ENCODE results near the gene USP12.
"Not testable (repeated sequence)": the region's sequence is repeated elsewhere in the genome, so short reads cannot be mapped to it uniquely, and the experiment has no call there.

USP12 gene

GRCh38 chr13:27199211-27199610 lies 27.6 kb upstream of the USP12 start:
- ChIA-PET POLR2A (no interaction called here), CTCF (no interaction called here)
- TF ChIP-seq SUZ12 (IDR thresholded peaks at IDR 0.05) (no peak), LEF1 (IDR thresholded peaks at IDR 0.05; ENCODE audit: borderline replicate concordance) (no peak), SP1 (IDR thresholded peaks at IDR 0.05) (no peak), BHLHE40 (IDR thresholded peaks at IDR 0.05; ENCODE audit: borderline replicate concordance) (no peak), FOXK2 (IDR thresholded peaks at IDR 0.05) (no peak)
- DNase-seq (ENCODE audit: extremely low spot score) = no peak

GRCh38 chr13:27194895-27195764 lies 23.5 kb upstream of the USP12 start:
- TF ChIP-seq L3MBTL2 (conservative IDR thresholded peaks at IDR 0.05) (no peak), SUZ12 (IDR thresholded peaks at IDR 0.05) (no peak), ELF4 (IDR thresholded peaks at IDR 0.05) (no peak), CTBP1 (IDR thresholded peaks at IDR 0.05; ENCODE audit: borderline replicate concordance) (no peak), TARDBP (IDR thresholded peaks at IDR 0.05) (no peak), NFRKB (IDR thresholded peaks at IDR 0.05) (no peak), HDGF (IDR thresholded peaks at IDR 0.05; ENCODE audit: borderline replicate concordance) (no peak), LEF1 (IDR thresholded peaks at IDR 0.05; ENCODE audit: borderline replicate concordance) (no peak), PKNOX1 (IDR thresholded peaks at IDR 0.05) (no peak), FOXA1 (IDR thresholded peaks at IDR 0.05) (no peak), FOXM1 (IDR thresholded peaks at IDR 0.05; ENCODE audit: borderline replicate concordance) (no peak), FOXK2 (IDR thresholded peaks at IDR 0.05) (no peak), ZNF384 (IDR thresholded peaks at IDR 0.05) (no peak), ARNT (IDR thresholded peaks at IDR 0.05) (no peak), BHLHE40 (IDR thresholded peaks at IDR 0.05; ENCODE audit: borderline replicate concordance) (no peak), SP1 (IDR thresholded peaks at IDR 0.05) (no peak)
- POLR2A ChIA-PET = interaction anchor here (1.4 to 1.7 kb wide), 2 partner anchors 12 to 22 kb away, joined by 3 to 5 read pairs; no protein-coding TSS in a partner anchor
- CTCF ChIA-PET = interaction anchor here (0.6 kb wide), 2 partner anchors 121 to 285 kb away, joined by 3 read pairs; no protein-coding TSS in a partner anchor
- no peak for DNase-seq (ENCODE audit: extremely low spot score)

- ChIA-PET CTCF (no interaction called here), POLR2A (interaction anchor here (1.4 kb wide), 1 partner anchor 21 kb away, joined by 3 read pairs; no protein-coding TSS in a partner anchor)
- no peak for DNase-seq (ENCODE audit: extremely low spot score)
These were observed 22.6 kb upstream of the USP12 start for GRCh38 chr13:27194209-27194608.

GRCh38 chr13:27193496-27193895 lies 21.9 kb upstream of the USP12 start:
- POLR2A ChIA-PET = no interaction called here
- DNase-seq (ENCODE audit: extremely low spot score) = no peak
- CTCF ChIA-PET = no interaction called here
- TF ChIP-seq PKNOX1 (IDR thresholded peaks at IDR 0.05) = no peak
- no peak for TF ChIP-seq SP1 (IDR thresholded peaks at IDR 0.05)
- TF ChIP-seq FOXK2 (IDR thresholded peaks at IDR 0.05) = no peak
- TF ChIP-seq SUZ12 (IDR thresholded peaks at IDR 0.05) = no peak
- no peak for TF ChIP-seq ZNF384 (IDR thresholded peaks at IDR 0.05)
- TF ChIP-seq ARNT (IDR thresholded peaks at IDR 0.05) = no peak
- no peak for TF ChIP-seq FOXA1 (IDR thresholded peaks at IDR 0.05)
- TF ChIP-seq L3MBTL2 (conservative IDR thresholded peaks at IDR 0.05) = no peak
- no peak for TF ChIP-seq LEF1 (IDR thresholded peaks at IDR 0.05; ENCODE audit: borderline replicate concordance)
- no peak for TF ChIP-seq FOXM1 (IDR thresholded peaks at IDR 0.05; ENCODE audit: borderline replicate concordance)
- no peak for TF ChIP-seq NFRKB (IDR thresholded peaks at IDR 0.05)
- no peak for TF ChIP-seq HDGF (IDR thresholded peaks at IDR 0.05; ENCODE audit: borderline replicate concordance)
- no peak for TF ChIP-seq BHLHE40 (IDR thresholded peaks at IDR 0.05; ENCODE audit: borderline replicate concordance)
- no peak for TF ChIP-seq CTBP1 (IDR thresholded peaks at IDR 0.05; ENCODE audit: borderline replicate concordance)
- no peak for TF ChIP-seq ELF4 (IDR thresholded peaks at IDR 0.05)
- TF ChIP-seq TARDBP (IDR thresholded peaks at IDR 0.05) = no peak

More at GRCh38 chr13:27194209-27194608, 22.6 kb upstream of the USP12 start:
- TF ChIP-seq CTBP1 (IDR thresholded peaks at IDR 0.05; ENCODE audit: borderline replicate concordance) (no peak), NFRKB (IDR thresholded peaks at IDR 0.05) (no peak), ELF4 (IDR thresholded peaks at IDR 0.05) (no peak), BHLHE40 (IDR thresholded peaks at IDR 0.05; ENCODE audit: borderline replicate concordance) (no peak), LEF1 (IDR thresholded peaks at IDR 0.05; ENCODE audit: borderline replicate concordance) (no peak), FOXK2 (IDR thresholded peaks at IDR 0.05) (no peak), FOXM1 (IDR thresholded peaks at IDR 0.05; ENCODE audit: borderline replicate concordance) (no peak), ARNT (IDR thresholded peaks at IDR 0.05) (no peak), HDGF (IDR thresholded peaks at IDR 0.05; ENCODE audit: borderline replicate concordance) (no peak), L3MBTL2 (conservative IDR thresholded peaks at IDR 0.05) (no peak), SP1 (IDR thresholded peaks at IDR 0.05) (no peak), ZNF384 (IDR thresholded peaks at IDR 0.05) (no peak), TARDBP (IDR thresholded peaks at IDR 0.05) (no peak), FOXA1 (IDR thresholded peaks at IDR 0.05) (no peak), PKNOX1 (IDR thresholded peaks at IDR 0.05) (no peak), SUZ12 (IDR thresholded peaks at IDR 0.05) (no peak)

- no peak for DNase-seq (ENCODE audit: extremely low spot score)
- no peak for TF ChIP-seq SP1 (IDR thresholded peaks at IDR 0.05)
- no peak for TF ChIP-seq FOXK2 (IDR thresholded peaks at IDR 0.05)
- no peak for TF ChIP-seq HDGF (IDR thresholded peaks at IDR 0.05; ENCODE audit: borderline replicate concordance)
- no peak for TF ChIP-seq SUZ12 (IDR thresholded peaks at IDR 0.05)
- TF ChIP-seq ELF4 (IDR thresholded peaks at IDR 0.05) = no peak
- no peak for TF ChIP-seq LEF1 (IDR thresholded peaks at IDR 0.05; ENCODE audit: borderline replicate concordance)
- no peak for TF ChIP-seq ZNF384 (IDR thresholded peaks at IDR 0.05)
- TF ChIP-seq NFRKB (IDR thresholded peaks at IDR 0.05) = no peak
- TF ChIP-seq FOXA1 (IDR thresholded peaks at IDR 0.05) = no peak
- TF ChIP-seq CTBP1 (IDR thresholded peaks at IDR 0.05; ENCODE audit: borderline replicate concordance) = no peak
- TF ChIP-seq TARDBP (IDR thresholded peaks at IDR 0.05) = no peak
- no peak for TF ChIP-seq PKNOX1 (IDR thresholded peaks at IDR 0.05)
- TF ChIP-seq ARNT (IDR thresholded peaks at IDR 0.05) = no peak
- no peak for TF ChIP-seq L3MBTL2 (conservative IDR thresholded peaks at IDR 0.05)
- no peak for TF ChIP-seq FOXM1 (IDR thresholded peaks at IDR 0.05; ENCODE audit: borderline replicate concordance)
- TF ChIP-seq BHLHE40 (IDR thresholded peaks at IDR 0.05; ENCODE audit: borderline replicate concordance) = no peak
- ChIA-PET POLR2A (no interaction called here), CTCF (interaction anchor here (0.8 kb wide), 1 partner anchor 10 kb away, joined by 4 read pairs; no protein-coding TSS in a partner anchor)
These were observed 21.4 kb upstream of the USP12 start for GRCh38 chr13:27192973-27193372.

- CTCF ChIA-PET = interaction anchor here (0.5 to 0.8 kb wide), 2 partner anchors 9 to 11 kb away, joined by 3 to 4 read pairs; no protein-coding TSS in a partner anchor
- DNase-seq (ENCODE audit: extremely low spot score); POLR2A ChIA-PET: not testable (repeated sequence)
These were observed 20.8 kb upstream of the USP12 start for GRCh38 chr13:27192367-27192766.

All from HEK293T (cell line).